GM12892 (cell line): ENCODE measurements around the gene PRDM11.

Source experiments
- DNase-seq: peaks from one replicate; pipeline ENCODE4 v3.0.0; 2011; ENCODE audit not compliant: insufficient read length
- FAIRE-seq: peaks from 2 replicates; lab custom pipeline; 2011; peaks lifted over from hg19 to GRCh38; lab: Jason Lieb, UNC
- POLR2A ChIP-seq: IDR thresholded peaks from 2 replicates; pipeline ENCODE4 v1.6.1; 2011; ENCODE audit warnings: low read depth, low read length, control low read depth
- POLR2AphosphoS5 ChIP-seq: IDR thresholded peaks from 2 replicates; pipeline ENCODE4 v1.6.1; 2011; ENCODE audit warnings: low read depth, low read length, control low read depth
- TAF1 ChIP-seq: IDR thresholded peaks from 2 replicates; pipeline ENCODE4 v1.6.1; 2011; ENCODE audit warnings: low read depth, mild to moderate bottlenecking, control low read depth, low read length, borderline replicate concordance

Gene PRDM11

DNA sequence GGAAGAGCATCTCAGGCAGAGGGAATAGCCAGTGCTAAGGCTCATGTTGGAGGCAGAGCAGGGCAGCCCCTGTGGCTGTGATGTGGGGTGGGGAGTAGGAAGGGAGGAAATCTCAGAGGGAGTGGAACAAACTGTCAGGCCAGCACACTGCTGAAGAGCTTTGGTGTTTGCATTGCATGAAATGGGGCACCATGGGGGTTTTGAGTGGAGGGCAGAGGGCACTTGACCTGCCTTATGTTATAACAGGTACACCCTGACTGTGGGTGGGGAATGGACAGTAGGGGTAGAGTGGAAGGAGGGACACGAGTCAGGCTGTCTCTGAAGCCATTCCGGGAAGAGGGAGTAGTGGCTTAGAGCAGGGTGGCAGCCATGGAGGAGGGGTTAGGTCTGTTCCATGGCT, 24.0 kb downstream of the PRDM11 start:
- TF ChIP-seq POLR2AphosphoS5 (no peak), POLR2A (no peak), TAF1 (no peak)
- FAIRE-seq (no peak), DNase-seq (no peak)

DNA sequence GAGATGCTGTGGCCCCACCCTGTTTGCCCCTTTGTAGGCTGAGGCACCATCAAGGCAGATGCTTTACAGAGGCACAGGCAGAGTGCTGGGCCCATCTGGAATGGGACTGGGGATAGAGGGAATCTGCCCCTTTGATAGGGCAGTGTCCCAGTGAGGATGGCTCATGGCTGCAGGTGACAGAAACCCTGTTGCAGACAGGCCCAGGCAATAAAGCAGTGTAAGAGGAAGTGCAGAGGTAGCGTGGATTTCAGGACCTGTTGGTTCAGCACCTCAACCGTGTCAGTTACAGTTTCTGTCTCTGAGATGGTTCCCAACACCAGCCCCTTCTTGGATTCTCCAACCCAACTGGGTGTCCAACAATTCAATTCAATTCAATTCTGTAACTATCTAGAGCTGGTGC, 25.1 kb downstream of the PRDM11 start:
- no peak for DNase-seq
- no peak for FAIRE-seq
- TF ChIP-seq POLR2A (no peak), TAF1 (no peak)

DNA sequence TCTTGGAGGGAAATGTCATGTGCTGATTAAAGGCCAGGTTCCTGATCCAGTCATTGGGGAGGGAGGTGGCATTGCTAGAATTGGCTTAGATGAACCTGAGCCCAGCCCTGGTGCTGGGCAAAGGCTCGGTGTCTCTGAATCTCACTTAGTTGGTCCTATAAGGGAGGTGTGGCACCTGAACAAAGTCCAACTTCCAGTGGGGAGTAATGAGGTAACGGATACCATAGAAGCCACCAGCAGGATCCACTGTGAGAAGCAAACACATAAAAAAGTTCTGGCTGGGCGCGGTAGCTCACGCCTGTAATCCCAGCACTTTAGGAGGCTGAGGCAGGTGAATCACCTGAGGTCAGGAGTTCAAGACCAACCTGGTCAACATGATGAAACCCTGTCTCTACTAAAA, 26.6 kb downstream of the PRDM11 start:
- no peak for FAIRE-seq
- TF ChIP-seq POLR2A, result no peak
- no peak for TF ChIP-seq POLR2AphosphoS5
- no peak for TF ChIP-seq TAF1
- no peak for DNase-seq

DNA sequence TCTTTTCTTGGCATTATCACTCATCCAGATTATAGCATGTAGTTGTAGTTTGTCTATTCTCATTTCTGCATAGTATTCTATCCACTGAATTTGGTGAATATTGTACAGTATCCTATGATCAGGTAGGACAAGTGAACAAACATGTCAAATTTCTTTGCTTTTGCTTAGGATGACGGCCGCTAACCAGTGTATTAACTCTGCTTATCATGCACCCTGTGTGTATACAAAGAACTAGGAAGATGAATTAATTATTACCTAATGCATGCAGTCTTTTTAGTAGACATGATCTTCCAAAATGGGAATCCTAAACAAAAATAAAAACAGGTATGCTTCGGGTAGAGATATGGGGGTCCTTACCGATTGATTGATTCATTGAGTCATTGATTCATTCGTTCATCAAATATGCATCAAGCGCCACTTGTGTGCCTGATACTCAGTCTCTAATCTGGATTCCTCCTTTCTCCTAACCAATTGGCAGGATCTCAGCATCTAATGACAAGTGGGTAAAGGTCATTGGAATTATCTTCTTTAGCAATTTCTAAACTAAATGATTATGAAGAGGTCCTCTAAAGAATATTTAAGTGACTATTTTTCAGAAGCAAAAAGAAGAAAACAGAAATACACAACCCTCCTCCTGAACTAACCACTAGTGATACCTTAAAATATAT, 27.9 kb downstream of the PRDM11 start:
- FAIRE-seq (no peak), DNase-seq (no peak)
- TF ChIP-seq POLR2AphosphoS5 (no peak), TAF1 (no peak), POLR2A (no peak)

DNA sequence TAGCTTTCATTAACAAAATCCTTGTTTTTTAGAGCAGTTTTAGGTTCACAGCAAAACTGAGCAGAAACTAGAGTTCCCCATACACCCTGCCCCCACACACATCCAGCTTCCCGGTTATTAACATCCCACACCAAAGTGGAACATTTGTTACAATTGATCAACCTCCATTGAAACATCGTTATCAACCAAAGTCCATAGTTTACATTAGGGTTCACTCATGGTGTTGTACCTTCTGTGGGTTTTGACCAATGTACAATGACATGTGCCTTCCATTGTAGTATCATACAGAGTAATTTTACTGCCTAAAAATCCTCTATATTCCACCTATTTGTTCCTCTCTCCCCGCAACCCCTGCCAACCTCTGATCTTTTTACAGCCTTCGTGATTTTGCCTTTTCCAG, 28.5 kb downstream of the PRDM11 start:
- FAIRE-seq, result no peak
- DNase-seq, result no peak
- TF ChIP-seq TAF1 (no peak), POLR2A (no peak), POLR2AphosphoS5 (no peak)

DNA sequence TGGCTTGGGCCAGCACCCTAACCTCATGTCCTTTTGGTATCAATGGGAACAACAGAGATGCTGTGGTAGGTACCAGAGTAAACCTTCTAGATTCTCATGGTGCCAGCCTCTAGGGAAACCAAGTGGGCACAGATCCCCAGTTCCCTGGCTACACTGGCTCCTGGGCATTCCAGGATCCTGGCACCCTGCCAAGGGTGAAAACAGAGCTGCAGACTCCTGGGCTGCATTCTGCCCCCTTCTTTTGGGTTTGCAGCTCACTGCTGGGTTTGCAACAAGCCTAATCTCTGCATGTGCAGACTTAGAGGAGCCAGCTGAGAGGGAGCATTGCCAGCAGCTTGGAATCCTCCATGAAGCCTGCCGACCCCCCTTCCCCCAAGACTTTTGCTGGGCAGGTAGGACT, 30.6 kb downstream of the PRDM11 start:
- FAIRE-seq, result no peak
- TF ChIP-seq POLR2AphosphoS5 (no peak), POLR2A (no peak), TAF1 (no peak)
- DNase-seq, result no peak

DNA sequence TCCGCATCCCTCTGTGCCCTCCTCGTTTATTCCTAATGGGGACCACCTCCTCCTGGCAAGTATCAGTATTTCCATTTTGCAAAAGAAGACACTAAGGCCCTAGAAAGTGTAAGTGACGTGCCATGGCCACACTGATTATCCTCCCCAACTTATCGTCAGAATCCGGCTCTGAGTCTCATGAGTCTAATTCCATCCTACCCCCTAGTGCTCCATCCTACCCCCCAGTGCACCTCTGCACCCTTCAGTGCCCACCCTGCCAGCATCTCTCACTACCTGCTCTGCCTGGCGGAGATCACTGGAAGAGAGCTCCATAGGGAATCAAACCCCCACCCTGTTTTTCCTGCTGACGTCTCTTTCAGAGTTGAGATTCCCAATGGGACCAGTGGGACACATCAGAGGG, 31.8 kb downstream of the PRDM11 start:
- FAIRE-seq (no peak), DNase-seq (no peak)
- TF ChIP-seq POLR2AphosphoS5 (no peak), POLR2A (no peak), TAF1 (no peak)

DNA sequence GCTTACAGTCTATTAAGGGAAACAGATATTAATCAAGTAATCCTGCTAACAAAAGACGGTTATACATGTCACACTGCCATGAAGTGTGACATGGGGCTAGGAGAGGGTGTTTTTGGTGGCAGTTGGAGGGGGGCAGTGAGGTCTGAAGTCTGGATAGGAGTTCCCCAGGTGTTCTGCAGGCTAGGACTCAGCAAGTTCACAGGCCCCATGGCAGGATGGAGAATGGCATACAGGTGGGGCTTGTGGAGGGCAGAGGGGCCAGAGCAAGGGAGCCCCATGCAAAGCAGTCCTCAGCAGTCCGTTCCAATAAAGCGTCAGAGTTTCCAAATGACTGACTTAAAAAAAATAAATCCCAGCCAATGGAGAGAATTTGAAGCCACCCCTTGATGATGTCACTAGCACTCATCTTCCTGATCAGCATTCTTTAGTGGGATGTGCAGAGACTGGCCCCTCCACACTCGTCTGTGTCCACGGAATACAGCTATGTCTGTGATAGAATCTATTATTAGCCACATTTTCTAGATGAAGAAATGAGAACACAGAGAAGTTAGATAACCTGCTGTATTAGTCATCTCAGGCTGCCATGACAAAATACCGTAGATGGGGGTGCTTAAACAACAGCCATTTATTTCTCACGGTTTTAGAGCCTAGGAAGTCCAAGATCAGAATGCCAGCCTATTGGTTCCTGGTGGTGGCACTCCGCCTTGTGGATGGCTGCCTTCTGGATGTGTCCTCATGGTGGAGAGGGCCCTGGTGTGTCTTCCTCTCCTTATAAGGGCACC, 32.6 kb downstream of the PRDM11 start:
- FAIRE-seq (no peak), DNase-seq (no peak)
- TF ChIP-seq POLR2A, result no peak
- no peak for TF ChIP-seq POLR2AphosphoS5
- TF ChIP-seq TAF1, result no peak

DNA sequence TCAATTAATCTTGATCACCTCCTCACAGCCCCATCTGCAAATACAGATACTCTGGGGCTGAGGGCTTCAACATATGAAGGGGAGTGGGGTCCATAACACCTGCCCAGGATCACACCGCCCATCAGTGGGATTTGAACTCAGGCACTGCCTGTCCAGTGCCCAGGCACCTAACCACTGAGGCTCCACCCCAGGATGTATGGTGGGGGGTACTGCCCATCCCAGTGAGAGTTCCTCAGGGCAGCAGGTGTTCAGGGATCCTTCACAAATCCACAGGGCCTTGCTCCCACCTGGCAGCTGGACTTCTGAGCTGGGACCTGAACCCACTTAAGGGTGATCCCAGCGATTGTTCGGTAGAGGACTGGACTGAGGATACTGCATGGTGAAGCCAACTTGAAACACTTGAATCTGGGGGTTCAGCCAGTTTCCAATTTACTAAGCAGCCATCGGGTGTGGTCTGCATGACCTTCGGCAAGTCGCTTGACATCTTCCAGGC, 33.3 kb downstream of the PRDM11 start:
- DNase-seq, result no peak
- no peak for TF ChIP-seq TAF1
- no peak for TF ChIP-seq POLR2AphosphoS5
- no peak for TF ChIP-seq POLR2A
- FAIRE-seq, result no peak

DNA sequence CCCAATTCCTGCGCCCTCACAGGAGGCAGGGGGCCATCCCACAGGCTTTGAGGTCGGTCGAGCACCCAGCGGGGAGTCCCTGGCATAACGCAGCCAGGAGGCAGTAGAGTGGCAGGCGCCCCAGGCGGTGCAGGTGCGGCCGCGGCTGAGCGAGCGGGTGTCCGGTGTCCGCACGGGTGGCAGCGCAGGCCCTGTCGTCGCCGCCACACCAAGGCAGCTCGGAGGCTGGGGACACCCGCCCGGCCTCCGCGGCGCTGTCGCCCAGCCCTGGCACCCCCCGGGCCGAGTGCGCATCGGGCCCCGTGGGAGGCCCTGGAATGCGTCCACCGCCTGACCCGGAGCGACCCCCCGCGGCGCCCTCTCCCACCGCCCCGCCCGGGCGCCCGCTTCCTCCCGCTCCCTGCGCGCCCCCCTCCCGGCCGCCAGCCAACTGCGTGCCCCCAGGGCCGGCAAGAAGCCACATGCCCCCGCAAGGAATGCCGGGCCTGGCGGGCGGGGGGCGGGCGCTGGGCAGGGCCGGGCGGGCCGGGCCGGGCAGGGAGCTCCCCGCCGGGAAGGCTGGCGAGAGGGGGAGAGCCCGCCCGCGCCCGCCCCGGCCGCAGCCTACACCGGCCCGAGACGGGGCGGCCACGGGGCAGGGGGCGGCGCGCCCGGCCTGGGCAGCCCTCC, 33.9 kb downstream of the PRDM11 start:
- DNase-seq (no peak), FAIRE-seq (no peak)
- TF ChIP-seq POLR2AphosphoS5 (no peak), TAF1 (no peak), POLR2A (no peak)

DNA sequence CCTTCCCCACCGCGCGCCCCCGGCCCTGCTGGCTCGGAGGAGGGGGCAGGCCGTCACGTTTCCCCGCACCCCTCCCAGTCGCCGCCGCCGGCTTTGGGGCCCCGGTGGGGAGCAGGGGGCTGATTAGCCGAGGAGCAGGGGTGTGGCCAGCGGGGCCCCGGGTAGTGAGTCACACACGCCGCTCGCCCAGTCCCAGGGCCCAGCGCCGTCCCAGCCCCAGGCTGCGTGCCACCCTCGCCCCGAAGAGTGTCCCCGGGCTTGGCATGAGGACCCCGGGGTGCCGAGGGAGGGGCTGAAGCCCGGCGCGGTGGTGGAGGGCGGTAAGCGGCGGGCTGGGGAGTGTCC, 34.4 kb downstream of the PRDM11 start:
- TF ChIP-seq TAF1 (no peak), POLR2A (no peak)
- FAIRE-seq, result no peak
- DNase-seq, result no peak

DNA sequence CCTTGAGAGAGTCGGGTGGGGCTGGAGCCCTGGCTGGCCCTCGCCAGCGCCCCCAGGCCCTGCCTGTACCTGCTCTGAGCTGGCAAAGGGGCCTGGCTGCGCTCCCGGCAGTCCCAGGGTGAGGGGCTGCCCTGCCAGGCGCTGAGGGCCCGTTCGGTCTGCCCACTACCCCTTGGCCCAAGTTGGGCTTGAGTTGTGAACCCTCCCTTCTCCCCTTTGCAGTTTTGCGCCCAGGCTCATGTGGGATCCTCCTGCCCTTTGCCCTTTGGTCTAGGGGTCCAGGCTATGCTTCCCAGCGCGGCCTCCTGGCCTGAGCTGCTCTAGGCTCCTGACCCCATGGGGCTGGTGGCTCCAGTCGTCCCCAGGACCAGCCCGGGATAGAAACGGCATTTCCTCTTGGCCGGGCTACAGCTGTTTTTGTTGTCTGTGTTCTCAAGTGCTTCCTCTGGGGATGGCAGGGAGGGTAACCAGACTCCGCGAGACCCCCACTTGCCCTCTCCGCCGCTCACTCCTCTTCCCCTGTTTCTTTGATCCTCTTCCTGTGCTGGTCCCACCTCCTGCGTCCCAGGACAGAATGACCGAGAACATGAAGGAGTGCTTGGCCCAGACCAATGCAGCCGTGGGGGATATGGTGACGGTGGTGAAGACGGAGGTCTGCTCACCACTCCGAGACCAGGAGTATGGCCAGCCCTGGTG, 34.9 kb downstream of the PRDM11 start:
- FAIRE-seq, result no peak
- TF ChIP-seq TAF1 (no peak), POLR2AphosphoS5 (no peak), POLR2A (no peak)
- no peak for DNase-seq
